Measurements from ENCODE around the gene MCRS1.
"Not testable (repeated sequence)": the region's sequence is repeated elsewhere in the genome, so short reads cannot be mapped to it uniquely, and the experiment has no call there.

MCRS1 gene

GRCh38 chr12:49518914-49519573 lies 48.9 kb downstream of the MCRS1 start:
- no peak for DNase-seq (ENCODE audit: low read depth)

- DNase-seq (ENCODE audit: low read depth), result no peak
Observed at GRCh38 chr12:49515266-49515665, 52.7 kb downstream of the MCRS1 start.

GRCh38 chr12:49512546-49512945 lies 55.4 kb downstream of the MCRS1 start:
- DNase-seq (ENCODE audit: low read depth), result no peak

GRCh38 chr12:49511410-49511809 lies 56.5 kb downstream of the MCRS1 start:
- no peak for DNase-seq (ENCODE audit: low read depth)

- not testable (repeated sequence) for DNase-seq (ENCODE audit: low read depth)
Observed at GRCh38 chr12:49509681-49510080, 58.3 kb downstream of the MCRS1 start.
